Type B pancreatic cell (in vitro differentiated cells): Measurements from ENCODE around the gene ZMYM2. TPM values are rescaled to one million over a fixed set of nuclear protein-coding genes. Genes with fewer than 3 reads are reported as not detected.

Experiments used
- DNase-seq: peaks from one replicate; pipeline ENCODE4 v3.0.0; 2021; ENCODE audit warnings: mixed read lengths; ENCODE audit not compliant: unreplicated experiment; ENCODE audit errors: extremely low spot score
- H3K27ac Mint-ChIP-seq: 2 replicates; pipeline ENCODE4 v1.8.0; 2021; ENCODE audit warnings: mild to moderate bottlenecking, mixed read lengths
- H3K27me3 Mint-ChIP-seq: 2 replicates; pipeline ENCODE4 v1.8.0; 2021; ENCODE audit warnings: mixed read lengths
- H3K36me3 Mint-ChIP-seq: 2 replicates; pipeline ENCODE4 v1.8.0; 2021; ENCODE audit warnings: mixed read lengths
- H3K4me1 Mint-ChIP-seq: one replicate; pipeline ENCODE4 v1.8.0; 2021; ENCODE audit warnings: mixed read lengths; ENCODE audit not compliant: unreplicated experiment
- H3K4me3 Mint-ChIP-seq: 2 replicates; pipeline ENCODE4 v1.8.0; 2021; ENCODE audit warnings: mild to moderate bottlenecking, mixed read lengths
- H3K9me3 Mint-ChIP-seq: 2 replicates; pipeline ENCODE4 v1.8.0; 2021; ENCODE audit warnings: mixed read lengths
- total RNA-seq: library from RNA; stranded (reverse); gene quantifications from 2 replicates; pipeline ENCODE4 v1.2.1, GENCODE V29; 2021; ENCODE audit warnings: low replicate concordance
- TF ChIP-seq, protein P1 (sequence below): fragments of 200-600 bp; sonication (generic); conservative IDR thresholded peaks from 2 replicates; pipeline ENCODE4 v1.5.0; 2021; ENCODE audit warnings: antibody characterized with exemption, mild to moderate bottlenecking

The ZMYM2 gene
- total RNA-seq, 1 donor from 2014 or later, result 108 TPM

DNA sequence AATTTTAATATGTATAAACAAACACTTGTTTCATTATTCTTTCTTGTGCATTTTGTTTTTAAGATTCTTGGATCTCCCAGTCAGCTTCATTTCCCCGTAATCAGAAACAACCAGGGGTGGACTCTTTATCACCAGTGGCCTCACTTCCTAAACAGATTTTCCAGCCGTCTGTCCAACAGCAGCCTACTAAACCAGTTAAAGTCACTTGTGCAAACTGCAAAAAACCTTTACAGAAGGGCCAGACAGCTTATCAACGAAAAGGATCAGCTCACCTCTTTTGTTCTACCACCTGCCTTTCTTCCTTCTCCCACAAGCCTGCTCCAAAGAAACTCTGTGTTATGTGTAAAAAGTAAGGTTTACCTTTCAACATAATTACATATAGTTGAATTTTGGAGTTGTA is 44.3 kb downstream of the ZMYM2 start:
- no peak for DNase-seq
- H3K36me3 Mint-ChIP-seq, result peaks cover 17% of the 10 kb centered on the region
- no peaks in the 10 kb centered on the region for H3K4me1 Mint-ChIP-seq
- H3K27ac Mint-ChIP-seq, result no peak overlapping the region
- TF ChIP-seq, protein P1, sequence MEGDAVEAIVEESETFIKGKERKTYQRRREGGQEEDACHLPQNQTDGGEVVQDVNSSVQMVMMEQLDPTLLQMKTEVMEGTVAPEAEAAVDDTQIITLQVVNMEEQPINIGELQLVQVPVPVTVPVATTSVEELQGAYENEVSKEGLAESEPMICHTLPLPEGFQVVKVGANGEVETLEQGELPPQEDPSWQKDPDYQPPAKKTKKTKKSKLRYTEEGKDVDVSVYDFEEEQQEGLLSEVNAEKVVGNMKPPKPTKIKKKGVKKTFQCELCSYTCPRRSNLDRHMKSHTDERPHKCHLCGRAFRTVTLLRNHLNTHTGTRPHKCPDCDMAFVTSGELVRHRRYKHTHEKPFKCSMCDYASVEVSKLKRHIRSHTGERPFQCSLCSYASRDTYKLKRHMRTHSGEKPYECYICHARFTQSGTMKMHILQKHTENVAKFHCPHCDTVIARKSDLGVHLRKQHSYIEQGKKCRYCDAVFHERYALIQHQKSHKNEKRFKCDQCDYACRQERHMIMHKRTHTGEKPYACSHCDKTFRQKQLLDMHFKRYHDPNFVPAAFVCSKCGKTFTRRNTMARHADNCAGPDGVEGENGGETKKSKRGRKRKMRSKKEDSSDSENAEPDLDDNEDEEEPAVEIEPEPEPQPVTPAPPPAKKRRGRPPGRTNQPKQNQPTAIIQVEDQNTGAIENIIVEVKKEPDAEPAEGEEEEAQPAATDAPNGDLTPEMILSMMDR, result no peak
- H3K9me3 Mint-ChIP-seq, result no peaks in the 10 kb centered on the region
- H3K27me3 Mint-ChIP-seq, result no peaks in the 10 kb centered on the region
- no peak overlapping the region for H3K4me3 Mint-ChIP-seq

DNA sequence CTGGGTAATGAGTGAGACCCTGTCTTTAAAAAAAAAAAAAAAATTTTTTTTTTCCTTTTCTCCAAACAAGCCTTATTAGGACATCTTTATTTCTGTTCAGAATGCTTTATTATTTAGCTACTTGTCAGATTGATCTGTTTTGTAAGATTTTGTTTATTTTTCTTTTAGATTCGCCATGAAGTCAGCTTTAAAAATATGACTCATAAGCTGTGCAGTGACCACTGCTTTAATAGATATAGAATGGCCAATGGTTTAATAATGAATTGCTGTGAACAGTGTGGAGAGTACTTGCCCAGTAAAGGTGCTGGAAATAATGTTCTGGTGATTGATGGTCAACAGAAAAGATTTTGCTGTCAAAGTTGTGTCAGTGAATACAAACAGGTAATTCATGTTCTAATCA is 47.7 kb downstream of the ZMYM2 start:
- Mint-ChIP-seq H3K4me1 (no peaks in the 10 kb centered on the region), H3K9me3 (no peaks in the 10 kb centered on the region), H3K36me3 (peaks cover 36% of the 10 kb centered on the region), H3K27ac (no peak overlapping the region), H3K27me3 (no peaks in the 10 kb centered on the region), H3K4me3 (no peak overlapping the region)
- no peak for DNase-seq
- TF ChIP-seq, protein P1, result no peak

DNA sequence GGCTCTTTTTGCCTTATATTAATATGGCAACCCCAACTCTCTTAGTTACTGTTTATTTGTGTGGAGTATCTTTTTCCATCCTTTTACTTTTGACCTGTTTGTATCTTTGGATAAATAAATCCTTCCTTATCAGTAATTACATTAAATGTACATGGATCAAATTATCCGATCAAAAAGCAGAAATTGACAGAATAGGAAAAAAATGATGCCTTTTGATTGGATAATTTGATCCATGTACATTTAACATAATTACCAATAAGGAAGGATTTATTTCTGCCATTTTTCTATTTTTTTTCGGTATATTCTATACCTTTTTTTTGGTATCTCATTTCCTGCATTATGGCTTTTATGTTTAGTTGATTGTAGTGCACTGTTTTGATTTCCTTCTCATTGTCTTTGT is 57.2 kb downstream of the ZMYM2 start:
- TF ChIP-seq, protein P1, result no peak

DNA sequence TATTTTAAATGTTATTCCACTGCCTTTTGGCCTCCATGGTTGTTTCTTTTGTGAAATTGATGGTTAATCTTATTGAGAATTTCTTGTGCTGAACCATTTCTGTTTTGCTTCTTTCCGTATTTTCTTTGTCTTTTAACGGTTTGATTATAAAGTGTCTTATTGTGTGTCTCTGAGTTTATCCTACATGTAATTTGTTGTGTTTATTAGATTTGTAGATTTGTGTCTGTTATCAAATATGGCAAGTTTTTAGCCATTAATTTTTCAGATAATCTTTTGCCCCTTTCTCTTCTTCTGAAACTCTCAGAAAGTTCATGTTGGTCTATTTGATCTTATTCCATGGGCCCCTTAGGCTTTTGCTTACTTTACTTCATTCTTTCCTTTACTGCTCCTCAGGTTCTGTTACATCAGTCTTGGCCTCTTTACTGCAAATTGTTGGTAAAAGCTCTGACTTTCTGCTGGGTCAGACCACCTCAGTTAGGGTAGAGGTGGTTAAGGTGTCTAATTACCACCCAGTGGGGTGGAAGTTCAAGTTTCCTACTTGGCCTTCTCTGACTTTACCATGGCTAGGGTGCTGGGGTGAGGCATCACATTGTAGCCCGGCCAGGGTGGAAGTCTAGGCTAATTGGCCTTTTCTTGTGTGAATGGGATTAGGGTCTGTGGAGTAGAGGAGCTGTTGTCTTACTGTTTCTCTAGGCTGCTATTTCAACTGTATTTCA is 58.3 kb downstream of the ZMYM2 start:
- TF ChIP-seq, protein P1, result no peak
- Mint-ChIP-seq H3K27ac (no peak overlapping the region), H3K4me3 (no peak overlapping the region), H3K27me3 (no peaks in the 10 kb centered on the region), H3K4me1 (no peaks in the 10 kb centered on the region), H3K9me3 (peaks cover 30% of the 10 kb centered on the region), H3K36me3 (peaks cover 74% of the 10 kb centered on the region)
- no peak for DNase-seq

More for the DNA sequence above, 57.2 kb downstream of the ZMYM2 start:
- Mint-ChIP-seq H3K36me3 (peaks cover 68% of the 10 kb centered on the region), H3K27ac (no peak overlapping the region), H3K4me1 (no peaks in the 10 kb centered on the region), H3K9me3 (peaks cover 30% of the 10 kb centered on the region), H3K27me3 (no peaks in the 10 kb centered on the region), H3K4me3 (no peak overlapping the region)
- no peak for DNase-seq

DNA sequence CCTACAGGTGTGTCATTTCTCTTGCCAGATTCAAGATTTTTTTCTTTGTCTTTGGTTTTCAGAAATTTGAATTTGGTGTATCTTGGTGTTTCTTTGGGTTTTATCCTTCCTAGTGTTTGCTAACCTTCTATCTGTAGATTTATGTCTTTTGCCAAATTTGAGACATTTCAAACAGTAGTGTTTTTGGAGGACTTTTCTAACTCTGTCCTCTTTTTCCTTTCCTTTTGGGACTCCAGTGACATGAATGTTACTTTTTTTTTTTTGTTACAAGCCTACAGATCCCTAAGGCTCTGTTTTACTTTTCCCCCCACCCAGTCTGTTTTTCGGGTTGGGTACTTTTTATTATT is 58.8 kb downstream of the ZMYM2 start:
- peaks cover 30% of the 10 kb centered on the region for H3K9me3 Mint-ChIP-seq
- H3K4me3 Mint-ChIP-seq, result no peak overlapping the region
- H3K27me3 Mint-ChIP-seq, result no peaks in the 10 kb centered on the region
- H3K4me1 Mint-ChIP-seq, result no peaks in the 10 kb centered on the region
- TF ChIP-seq, protein P1, result no peak
- no peak overlapping the region for H3K27ac Mint-ChIP-seq
- no peak for DNase-seq
- H3K36me3 Mint-ChIP-seq, result peaks cover 76% of the 10 kb centered on the region
